ENCODE results near the gene PSMG2.
A peak's percentile ranks its signal among the peaks of the same experiment; 100 is the strongest.

DNA sequence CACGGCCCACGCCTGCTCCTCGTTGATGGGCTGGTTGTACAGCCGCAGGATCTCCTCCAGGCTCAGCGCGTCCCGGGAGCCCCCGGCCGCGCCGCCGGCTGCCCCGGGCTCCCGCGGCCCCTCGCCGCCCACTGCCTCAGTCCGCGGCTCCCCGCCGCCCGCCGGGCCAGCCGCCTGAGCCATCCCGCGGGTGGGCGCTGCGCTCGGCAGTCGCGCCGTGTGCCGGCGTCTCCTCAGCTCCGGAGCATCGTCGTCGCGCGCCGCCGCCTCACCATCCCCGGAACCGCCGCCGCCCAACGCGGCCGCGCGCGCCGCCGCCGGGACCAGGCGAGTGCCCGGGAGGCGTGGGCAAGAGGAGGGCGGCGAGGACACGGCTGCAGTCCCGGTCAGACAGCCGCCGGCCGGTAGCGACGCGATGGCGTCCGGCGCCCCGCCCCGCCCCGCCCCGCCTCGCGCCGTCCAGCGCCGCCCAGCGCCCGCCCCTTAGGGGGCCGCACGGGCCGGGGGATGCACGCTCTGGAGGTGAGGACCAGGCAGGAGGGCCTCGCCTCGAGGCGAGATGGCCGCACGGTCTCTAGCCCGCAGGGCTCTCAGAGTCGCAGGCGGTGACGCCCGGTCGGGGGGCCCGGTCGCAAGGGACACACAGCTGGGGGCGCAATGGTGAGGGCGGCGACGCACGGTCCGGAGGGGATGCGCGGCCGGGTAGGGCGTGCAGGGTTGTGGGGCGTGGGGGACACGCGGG, 45.0 kb upstream of the PSMG2 start, which contains the start of gene SPIRE1:
- TF ChIP-seq, protein P1, sequence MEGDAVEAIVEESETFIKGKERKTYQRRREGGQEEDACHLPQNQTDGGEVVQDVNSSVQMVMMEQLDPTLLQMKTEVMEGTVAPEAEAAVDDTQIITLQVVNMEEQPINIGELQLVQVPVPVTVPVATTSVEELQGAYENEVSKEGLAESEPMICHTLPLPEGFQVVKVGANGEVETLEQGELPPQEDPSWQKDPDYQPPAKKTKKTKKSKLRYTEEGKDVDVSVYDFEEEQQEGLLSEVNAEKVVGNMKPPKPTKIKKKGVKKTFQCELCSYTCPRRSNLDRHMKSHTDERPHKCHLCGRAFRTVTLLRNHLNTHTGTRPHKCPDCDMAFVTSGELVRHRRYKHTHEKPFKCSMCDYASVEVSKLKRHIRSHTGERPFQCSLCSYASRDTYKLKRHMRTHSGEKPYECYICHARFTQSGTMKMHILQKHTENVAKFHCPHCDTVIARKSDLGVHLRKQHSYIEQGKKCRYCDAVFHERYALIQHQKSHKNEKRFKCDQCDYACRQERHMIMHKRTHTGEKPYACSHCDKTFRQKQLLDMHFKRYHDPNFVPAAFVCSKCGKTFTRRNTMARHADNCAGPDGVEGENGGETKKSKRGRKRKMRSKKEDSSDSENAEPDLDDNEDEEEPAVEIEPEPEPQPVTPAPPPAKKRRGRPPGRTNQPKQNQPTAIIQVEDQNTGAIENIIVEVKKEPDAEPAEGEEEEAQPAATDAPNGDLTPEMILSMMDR (IDR thresholded peaks at IDR 0.05): peak in 1 of 3 donors; percentile 9
- no peak for TF ChIP-seq POLR2A (IDR thresholded peaks at IDR 0.05)

Data from breast epithelium (tissue), 3 donors.